Tibial nerve (tissue), 4 donors: ENCODE results near the gene BCAS2. TPM values are rescaled to one million over a fixed set of nuclear protein-coding genes. Genes with fewer than 3 reads are reported as not detected.
"Not testable (repeated sequence)": the region's sequence is repeated elsewhere in the genome, so short reads cannot be mapped to it uniquely, and the experiment has no call there.

Experiments used
- DNase-seq, 2 donors: peaks; one replicate each; pipeline ENCODE4 v3.0.0-alpha.2; 2019; ENCODE audit warnings: low spot score in 2 of 2
- H3K27ac ChIP-seq, 4 donors: fragments of 200-600 bp; sonication (generic) in 3 of 4; one replicate each; pipeline ENCODE4 v1.5.1; 2017 to 2019; ENCODE audit warnings: mild to moderate bottlenecking in 1 of 4
- H3K27me3 ChIP-seq, 2 donors: fragments of 200-600 bp; sonication (generic) in 1 of 2; one replicate each; pipeline versions ENCODE4 v1.5.1 to v1.6.0; 2017 to 2019
- H3K36me3 ChIP-seq, 3 donors: fragments of 200-600 bp; sonication (generic); one replicate each; pipeline ENCODE4 v1.5.1; 2018 to 2019
- H3K4me1 ChIP-seq, 4 donors: fragments of 200-600 bp; sonication (generic) in 3 of 4; one replicate each; pipeline ENCODE4 v1.5.1; 2017 to 2019
- H3K4me3 ChIP-seq, 4 donors: fragments of 200-600 bp; sonication (generic) in 3 of 4; one replicate each; pipeline ENCODE4 v1.5.1; 2017 to 2019; ENCODE audit warnings: mild to moderate bottlenecking in 1 of 4, moderate library complexity in 1 of 4
- H3K9me3 ChIP-seq, 4 donors: fragments of 200-600 bp; sonication (generic) in 3 of 4; one replicate each; pipeline ENCODE4 v1.5.1; 2017 to 2019
- CTCF ChIP-seq, 5 experiments: fragments of 200-600 bp in 3 of 5; fragments of 450-650 bp in 2 of 5; sonication (generic) in 3 of 5; IDR thresholded peaks; one replicate each; pipeline ENCODE4 v1.5.1; 2016 to 2019; ENCODE audit warnings: antibody characterized with exemption in 5 of 5, mild to moderate bottlenecking in 3 of 5, moderate library complexity in 2 of 5
- EP300 ChIP-seq, 2 donors: sonication (generic); formaldehyde crosslinking; IDR thresholded peaks; one replicate each; pipeline ENCODE4 v1.6.1; 2017; ENCODE audit warnings: antibody characterized with exemption in 2 of 2, mild to moderate bottlenecking in 1 of 2
- POLR2A ChIP-seq, 2 donors: fragments of 450-650 bp; IDR thresholded peaks; one replicate each; pipeline ENCODE4 v1.6.1; 2017; ENCODE audit warnings: antibody characterized with exemption in 2 of 2, mild to moderate bottlenecking in 2 of 2, moderate library complexity in 2 of 2
- WGBS, 2 donors: methylation state at CpG; one replicate each; pipeline ENCODE4 v1.1.5; 2018; 5-methylcytosine and 5-hydroxymethylcytosine counted together
- total RNA-seq, 4 donors: library from RNA; depleted of rRNA; stranded (reverse); fragments of >200 nt; gene quantifications; one replicate each; pipeline ENCODE4 v1.1.0, GENCODE V29; 2016

BCAS2 gene
- total RNA-seq, 4 donors from 2014 or later, result 25.8 to 35.4 (median 28.4) TPM

GRCh38 chr1:114586513-114587047 is 5.2 kb upstream of the BCAS2 start:
- no peaks in the 10 kb centered on the region for H3K27me3 ChIP-seq
- no peak overlapping the region for H3K4me3 ChIP-seq
- DNase-seq, result no peak
- peaks cover 0 to 15% (median 5%) of the 10 kb centered on the region in 4 donors for H3K4me1 ChIP-seq
- H3K9me3 ChIP-seq, result no peaks in the 10 kb centered on the region
- no peak overlapping the region for H3K27ac ChIP-seq
- TF ChIP-seq POLR2A (IDR thresholded peaks at IDR 0.05) (no peak), CTCF (IDR thresholded peaks at IDR 0.05) (no peak), EP300 (IDR thresholded peaks at IDR 0.05) (no peak)
- no peaks in the 10 kb centered on the region for H3K36me3 ChIP-seq
- 92 to 93% methylated on average over 5 of the region's 5 CpGs for WGBS, 2 donors

- TF ChIP-seq POLR2A (IDR thresholded peaks at IDR 0.05), result no peak
- no peak for TF ChIP-seq CTCF (IDR thresholded peaks at IDR 0.05)
- TF ChIP-seq EP300 (IDR thresholded peaks at IDR 0.05), result no peak
- H3K27me3 ChIP-seq, result no peaks in the 10 kb centered on the region
- 22 to 28% methylated on average over 1 of the region's 1 CpG for WGBS, 2 donors
- peak overlapping the region in 1 of 4 donors; percentile 3 for H3K27ac ChIP-seq
- DNase-seq, result no peak
- H3K36me3 ChIP-seq, result no peaks in the 10 kb centered on the region
- no peak overlapping the region for H3K4me3 ChIP-seq
- H3K4me1 ChIP-seq, result peaks cover 0 to 24% (median 12%) of the 10 kb centered on the region in 4 donors
- H3K9me3 ChIP-seq, result no peaks in the 10 kb centered on the region
These were observed 3.8 kb upstream of the BCAS2 start for GRCh38 chr1:114585231-114585630.

- peaks cover 0 to 97% (median 11%) of the 10 kb centered on the region in 3 donors for H3K36me3 ChIP-seq
- no peak for TF ChIP-seq CTCF (IDR thresholded peaks at IDR 0.05)
- no peak for TF ChIP-seq POLR2A (IDR thresholded peaks at IDR 0.05)
- TF ChIP-seq EP300 (IDR thresholded peaks at IDR 0.05), result no peak
These were observed 7.0 kb downstream of the BCAS2 start for GRCh38 chr1:114574365-114574764.

GRCh38 chr1:114564141-114564540 is 17.3 kb downstream of the BCAS2 start:
- TF ChIP-seq CTCF (IDR thresholded peaks at IDR 0.05), result no peak
- TF ChIP-seq POLR2A (IDR thresholded peaks at IDR 0.05), result no peak
- TF ChIP-seq EP300 (IDR thresholded peaks at IDR 0.05), result no peak
- no peak for DNase-seq
- H3K4me1 ChIP-seq, result no peaks in the 10 kb centered on the region
- no peak overlapping the region for H3K4me3 ChIP-seq
- peaks cover 0 to 47% (median 10%) of the 10 kb centered on the region in 3 donors for H3K36me3 ChIP-seq
- H3K27ac ChIP-seq, result no peak overlapping the region
- H3K27me3 ChIP-seq, result no peaks in the 10 kb centered on the region
- H3K9me3 ChIP-seq, result no peaks in the 10 kb centered on the region

More at GRCh38 chr1:114574365-114574764, 7.0 kb downstream of the BCAS2 start:
- peaks cover 0 to 18% (median 0%) of the 10 kb centered on the region in 4 donors for H3K4me1 ChIP-seq
- no peak for DNase-seq
- WGBS, 2 donors, result 91 to 97% methylated on average over 2 of the region's 2 CpGs
- no peaks in the 10 kb centered on the region for H3K9me3 ChIP-seq
- H3K27me3 ChIP-seq, result no peaks in the 10 kb centered on the region
- H3K4me3 ChIP-seq, result no peak overlapping the region
- H3K27ac ChIP-seq, result no peak overlapping the region

GRCh38 chr1:114562978-114563510 is 18.4 kb downstream of the BCAS2 start:
- not testable (repeated sequence) for DNase-seq, H3K9me3 ChIP-seq, H3K4me3 ChIP-seq, H3K4me1 ChIP-seq, H3K27me3 ChIP-seq, H3K27ac ChIP-seq
- 73 to 81% methylated on average over 3 of the region's 3 CpGs for WGBS, 2 donors
- peaks cover 0 to 37% (median 10%) of the 10 kb centered on the region in 3 donors for H3K36me3 ChIP-seq
